HG03045 (cell line): Measurements from ENCODE around the gene HIVEP3.
"Not testable (repeated sequence)": the region's sequence is repeated elsewhere in the genome, so short reads cannot be mapped to it uniquely, and the experiment has no call there.

Experiments used
- ATAC-seq: cut with Tn5 transposase; IDR thresholded peaks from one replicate; pipeline ENCODE4 v1.9.1; 2021; ENCODE audit warnings: mild to moderate bottlenecking, moderate library complexity; ENCODE audit not compliant: unreplicated experiment

HIVEP3 gene

GRCh38 chr1:41918450-41919043, at the start of gene HIVEP3:
Gene HIVEP3, minus strand, starts transcription at chr1:41918922.
- ATAC-seq, result no peak

- ATAC-seq, result no peak
Observed at GRCh38 chr1:41964400-41964799, 45.7 kb upstream of the HIVEP3 start.

- ATAC-seq, result no peak
Observed at GRCh38 chr1:41963636-41964035, 44.9 kb upstream of the HIVEP3 start.

GRCh38 chr1:41958015-41958673, 39.4 kb upstream of the HIVEP3 start:
- no peak for ATAC-seq

- no peak for ATAC-seq
Observed at GRCh38 chr1:41957568-41957967, 38.8 kb upstream of the HIVEP3 start.

GRCh38 chr1:41955461-41956159, 36.9 kb upstream of the HIVEP3 start:
- ATAC-seq, result no peak

- no peak for ATAC-seq
Observed at GRCh38 chr1:41954533-41954944, 35.8 kb upstream of the HIVEP3 start.

GRCh38 chr1:41953291-41953690, 34.6 kb upstream of the HIVEP3 start:
- ATAC-seq, result no peak

- ATAC-seq, result no peak
Observed at GRCh38 chr1:41952208-41952607, 33.5 kb upstream of the HIVEP3 start.

- not testable (repeated sequence) for ATAC-seq
Observed at GRCh38 chr1:41951492-41951891, 32.8 kb upstream of the HIVEP3 start.

- ATAC-seq, result no peak
Observed at GRCh38 chr1:41950820-41951219, 32.1 kb upstream of the HIVEP3 start.

GRCh38 chr1:41945946-41946345, 27.2 kb upstream of the HIVEP3 start:
- not testable (repeated sequence) for ATAC-seq

- no peak for ATAC-seq
Observed at GRCh38 chr1:41943717-41944116, 25.0 kb upstream of the HIVEP3 start.

- no peak for ATAC-seq
Observed at GRCh38 chr1:41942278-41942677, 23.6 kb upstream of the HIVEP3 start.

GRCh38 chr1:41941381-41941780, 22.7 kb upstream of the HIVEP3 start:
- no peak for ATAC-seq

- ATAC-seq, result no peak
Observed at GRCh38 chr1:41939194-41939593, 20.5 kb upstream of the HIVEP3 start.

GRCh38 chr1:41936107-41936506, 17.4 kb upstream of the HIVEP3 start:
- no peak for ATAC-seq

- no peak for ATAC-seq
Observed at GRCh38 chr1:41935226-41935625, 16.5 kb upstream of the HIVEP3 start.

- no peak for ATAC-seq
Observed at GRCh38 chr1:41933106-41933505, 14.4 kb upstream of the HIVEP3 start.

- no peak for ATAC-seq
Observed at GRCh38 chr1:41931578-41931977, 12.9 kb upstream of the HIVEP3 start.

GRCh38 chr1:41927118-41927517, 8.4 kb upstream of the HIVEP3 start:
- ATAC-seq, result no peak

- ATAC-seq, result no peak
Observed at GRCh38 chr1:41925712-41926111, 7.0 kb upstream of the HIVEP3 start.
